Fibroblast of lung (primary cell): ENCODE results near the gene DNAJC11.

Experiments
- CTCF ChIP-seq, 2 donors: IDR thresholded peaks in 1 of 2; conservative IDR thresholded peaks in 1 of 2; 1 replicate in 1 of 2; 2 replicates in 1 of 2; pipeline ENCODE4 v1.5.1; 2011 to 2012; ENCODE audit warnings: low read length in 2 of 2, control low read depth in 1 of 2, inconsistent platforms in 1 of 2, low read depth in 1 of 2, mild to moderate bottlenecking in 1 of 2
- EZH2 ChIP-seq: IDR thresholded peaks from 2 replicates; pipeline ENCODE4 v1.5.1; 2012; ENCODE audit warnings: low read length, control low read depth, mild to moderate bottlenecking; ENCODE audit errors: missing control alignments

GRCh38 chr1:6657138-6657537, 44.5 kb downstream of the DNAJC11 start:
- no peak for TF ChIP-seq CTCF (conservative IDR thresholded peaks at IDR 0.05 in 1 of 2, IDR thresholded peaks at IDR 0.05 in 1 of 2; ENCODE audit: low read depth in 1 of 2, low read length in 2 of 2)
- TF ChIP-seq EZH2, result no peak
